Right atrium auricular region (tissue), 2 donors: ENCODE data around the gene CPO. TPM values are rescaled to one million over a fixed set of nuclear protein-coding genes. Genes with fewer than 3 reads are reported as not detected.

Experiments
- DNase-seq: peaks from one replicate; pipeline ENCODE4 v3.0.0-alpha.2; 2019; ENCODE audit warnings: low spot score
- H3K27ac ChIP-seq, 2 donors: fragments of 200-600 bp; sonication (generic); 1 replicate in 1 of 2; 2 replicates in 1 of 2; pipeline ENCODE4 v1.5.1; 2016 to 2019
- H3K27me3 ChIP-seq, 2 donors: fragments of 200-600 bp; sonication (generic); one replicate each; pipeline versions ENCODE4 v1.5.1 to v1.6.0; 2017 to 2019
- H3K36me3 ChIP-seq: fragments of 200-600 bp; sonication (generic); one replicate; pipeline ENCODE4 v1.5.1; 2016
- H3K4me1 ChIP-seq, 2 donors: fragments of 200-600 bp; sonication (generic); one replicate each; pipeline versions ENCODE4 v1.5.1 to v1.6.0; 2017 to 2019
- H3K4me3 ChIP-seq, 2 donors: fragments of 200-600 bp; sonication (generic); 1 replicate in 1 of 2; 2 replicates in 1 of 2; pipeline ENCODE4 v1.5.1; 2017 to 2019; ENCODE audit warnings: mild to moderate bottlenecking in 1 of 2, moderate library complexity in 1 of 2
- H3K9me3 ChIP-seq, 2 donors: fragments of 200-600 bp; sonication (generic); one replicate each; pipeline ENCODE4 v1.5.1; 2019
- total RNA-seq, 2 donors: library from RNA; depleted of rRNA; stranded (reverse); fragments of >200 nt; gene quantifications; one replicate each; pipeline ENCODE4 v1.1.0, GENCODE V29; 2016
- TF ChIP-seq, protein P1 (sequence below), 2 donors: fragments of 200-600 bp; sonication (generic); IDR thresholded peaks; one replicate each; pipeline ENCODE4 v1.5.1; 2019; ENCODE audit warnings: antibody characterized with exemption in 2 of 2

CPO gene, protein sequence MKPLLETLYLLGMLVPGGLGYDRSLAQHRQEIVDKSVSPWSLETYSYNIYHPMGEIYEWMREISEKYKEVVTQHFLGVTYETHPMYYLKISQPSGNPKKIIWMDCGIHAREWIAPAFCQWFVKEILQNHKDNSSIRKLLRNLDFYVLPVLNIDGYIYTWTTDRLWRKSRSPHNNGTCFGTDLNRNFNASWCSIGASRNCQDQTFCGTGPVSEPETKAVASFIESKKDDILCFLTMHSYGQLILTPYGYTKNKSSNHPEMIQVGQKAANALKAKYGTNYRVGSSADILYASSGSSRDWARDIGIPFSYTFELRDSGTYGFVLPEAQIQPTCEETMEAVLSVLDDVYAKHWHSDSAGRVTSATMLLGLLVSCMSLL
- total RNA-seq = not detected

- Histone ChIP-seq H3K36me3 (no peaks in the 10 kb centered on the region), H3K27ac (no peak within 1 kb of the TSS), H3K9me3 (no peaks in the 10 kb centered on the region), H3K4me1 (no peaks in the 10 kb centered on the region), H3K4me3 (no peak within 1 kb of the TSS), H3K27me3 (no peaks in the 10 kb centered on the region)
- no peak for DNase-seq
- TF ChIP-seq, protein P1, sequence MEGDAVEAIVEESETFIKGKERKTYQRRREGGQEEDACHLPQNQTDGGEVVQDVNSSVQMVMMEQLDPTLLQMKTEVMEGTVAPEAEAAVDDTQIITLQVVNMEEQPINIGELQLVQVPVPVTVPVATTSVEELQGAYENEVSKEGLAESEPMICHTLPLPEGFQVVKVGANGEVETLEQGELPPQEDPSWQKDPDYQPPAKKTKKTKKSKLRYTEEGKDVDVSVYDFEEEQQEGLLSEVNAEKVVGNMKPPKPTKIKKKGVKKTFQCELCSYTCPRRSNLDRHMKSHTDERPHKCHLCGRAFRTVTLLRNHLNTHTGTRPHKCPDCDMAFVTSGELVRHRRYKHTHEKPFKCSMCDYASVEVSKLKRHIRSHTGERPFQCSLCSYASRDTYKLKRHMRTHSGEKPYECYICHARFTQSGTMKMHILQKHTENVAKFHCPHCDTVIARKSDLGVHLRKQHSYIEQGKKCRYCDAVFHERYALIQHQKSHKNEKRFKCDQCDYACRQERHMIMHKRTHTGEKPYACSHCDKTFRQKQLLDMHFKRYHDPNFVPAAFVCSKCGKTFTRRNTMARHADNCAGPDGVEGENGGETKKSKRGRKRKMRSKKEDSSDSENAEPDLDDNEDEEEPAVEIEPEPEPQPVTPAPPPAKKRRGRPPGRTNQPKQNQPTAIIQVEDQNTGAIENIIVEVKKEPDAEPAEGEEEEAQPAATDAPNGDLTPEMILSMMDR (IDR thresholded peaks at IDR 0.05) = no peak
These were observed at the start of gene CPO for GRCh38 chr2:206939340-206939739. Gene CPO (plus strand): TSS chr2:206939518. CDS start chr2:206939600, 82 bp downstream.

- H3K4me3 ChIP-seq = no peak overlapping the region
- H3K36me3 ChIP-seq = no peaks in the 10 kb centered on the region
- TF ChIP-seq, protein P1 (IDR thresholded peaks at IDR 0.05) = no peak
- no peaks in the 10 kb centered on the region for H3K27me3 ChIP-seq
- DNase-seq = no peak
- no peaks in the 10 kb centered on the region for H3K9me3 ChIP-seq
- no peaks in the 10 kb centered on the region for H3K4me1 ChIP-seq
- H3K27ac ChIP-seq = no peak overlapping the region
These were observed 49.1 kb upstream of the CPO start for GRCh38 chr2:206890179-206890578.

DNA sequence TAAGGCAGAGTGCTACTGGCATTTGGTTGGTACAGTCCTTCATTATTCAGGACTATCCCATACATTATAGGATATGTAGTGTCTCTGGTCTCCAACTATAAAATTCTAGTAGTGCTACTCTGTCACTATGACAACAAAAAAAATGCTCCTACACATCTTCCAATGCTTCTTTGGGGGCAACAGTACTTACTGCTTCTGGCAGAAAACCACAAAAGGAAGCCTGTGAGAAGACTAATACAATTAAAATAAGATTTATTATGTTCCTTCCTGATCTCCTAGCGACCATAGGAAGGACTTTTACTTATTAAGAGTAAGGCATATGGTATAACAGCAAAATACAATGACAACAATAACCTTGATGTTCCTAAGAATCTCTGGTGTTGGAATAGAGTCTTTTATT is 48.4 kb upstream of the CPO start:
- TF ChIP-seq, protein P1 (IDR thresholded peaks at IDR 0.05) = no peak
- no peak overlapping the region for H3K27ac ChIP-seq
- H3K9me3 ChIP-seq = no peaks in the 10 kb centered on the region
- H3K27me3 ChIP-seq = no peaks in the 10 kb centered on the region
- no peak overlapping the region for H3K4me3 ChIP-seq
- H3K4me1 ChIP-seq = no peaks in the 10 kb centered on the region
- DNase-seq = no peak
- H3K36me3 ChIP-seq = no peaks in the 10 kb centered on the region

DNA sequence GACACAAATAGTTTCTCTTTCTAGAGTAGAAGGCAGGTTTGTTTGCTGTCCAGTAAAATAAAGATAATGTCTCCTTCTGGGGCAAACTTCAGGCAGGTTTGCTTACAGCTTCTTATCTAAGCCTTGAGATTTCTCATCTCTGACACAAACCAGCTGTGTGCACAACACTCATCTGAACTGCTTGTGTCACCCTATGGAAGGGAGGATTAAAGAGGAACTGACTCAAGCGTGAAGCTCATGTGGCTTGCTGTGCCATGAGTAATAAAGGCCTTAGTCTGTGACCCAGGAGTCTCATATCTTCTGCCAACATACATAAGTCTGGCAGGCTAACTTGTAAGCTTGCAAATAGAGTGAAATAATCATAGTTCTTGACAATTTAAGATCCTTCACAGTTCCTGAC is 24.2 kb upstream of the CPO start:
- no peak overlapping the region for H3K27ac ChIP-seq
- no peaks in the 10 kb centered on the region for H3K4me1 ChIP-seq
- H3K9me3 ChIP-seq = no peaks in the 10 kb centered on the region
- no peaks in the 10 kb centered on the region for H3K36me3 ChIP-seq
- H3K4me3 ChIP-seq = no peak overlapping the region
- DNase-seq = no peak
- no peaks in the 10 kb centered on the region for H3K27me3 ChIP-seq
- TF ChIP-seq, protein P1 (IDR thresholded peaks at IDR 0.05) = no peak

GRCh38 chr2:206918263-206918662 is 21.1 kb upstream of the CPO start:
- H3K4me1 ChIP-seq = no peaks in the 10 kb centered on the region
- H3K27ac ChIP-seq = no peak overlapping the region
- TF ChIP-seq, protein P1 (IDR thresholded peaks at IDR 0.05) = no peak
- H3K27me3 ChIP-seq = no peaks in the 10 kb centered on the region
- H3K4me3 ChIP-seq = no peak overlapping the region
- no peaks in the 10 kb centered on the region for H3K9me3 ChIP-seq
- no peak for DNase-seq
- H3K36me3 ChIP-seq = no peaks in the 10 kb centered on the region

GRCh38 chr2:206920310-206920709 is 19.0 kb upstream of the CPO start:
- no peak for DNase-seq
- Histone ChIP-seq H3K36me3 (no peaks in the 10 kb centered on the region), H3K4me3 (no peak overlapping the region), H3K4me1 (no peaks in the 10 kb centered on the region), H3K27me3 (no peaks in the 10 kb centered on the region), H3K9me3 (no peaks in the 10 kb centered on the region), H3K27ac (no peak overlapping the region)
- TF ChIP-seq, protein P1 (IDR thresholded peaks at IDR 0.05) = no peak
